IMR-90 (cell line): ENCODE data around the gene CTBP1.

ENCODE experiments used
- CTCF ChIP-seq: conservative IDR thresholded peaks from 2 replicates; pipeline ENCODE4 v1.5.1; 2012; ENCODE audit warnings: mild to moderate bottlenecking, low read depth, low read length, improper control_type of control experiment
- MAFK ChIP-seq: IDR thresholded peaks from 2 replicates; pipeline ENCODE4 v1.6.1; 2012; ENCODE audit warnings: low read depth, low read length, improper control_type of control experiment
- MXI1 ChIP-seq: IDR thresholded peaks from 2 replicates; pipeline ENCODE4 v1.6.1; 2012; ENCODE audit warnings: low read depth, mild to moderate bottlenecking, low read length, moderate library complexity, borderline replicate concordance
- NFE2L2 ChIP-seq: fragments of 150-350 bp; IDR thresholded peaks from 2 replicates; pipeline ENCODE4 v1.6.1; 2016; ENCODE audit warnings: low read depth, mild to moderate bottlenecking, low read length
- POLR2A ChIP-seq: IDR thresholded peaks from 2 replicates; pipeline ENCODE4 v1.6.1; 2012; ENCODE audit warnings: mild to moderate bottlenecking, low read depth, low read length
- RAD21 ChIP-seq: IDR thresholded peaks from 2 replicates; pipeline ENCODE4 v1.6.1; 2012; ENCODE audit warnings: low read length, improper control_type of control experiment
- RFX5 ChIP-seq: IDR thresholded peaks from 2 replicates; pipeline ENCODE4 v1.8.0; 2012; ENCODE audit warnings: low read depth, mild to moderate bottlenecking, low read length, moderate library complexity
- SMC3 ChIP-seq: fragments of 150-350 bp; IDR thresholded peaks from 2 replicates; pipeline ENCODE4 v1.6.1; 2016; ENCODE audit warnings: low read depth, mild to moderate bottlenecking, antibody characterized with exemption, low read length, moderate library complexity
- TF ChIP-seq, protein P1 (sequence below): fragments of 150-350 bp; IDR thresholded peaks from 2 replicates; pipeline ENCODE4 v1.6.1; 2017; ENCODE audit warnings: mild to moderate bottlenecking, antibody characterized with exemption, low read length, low read depth

DNA sequence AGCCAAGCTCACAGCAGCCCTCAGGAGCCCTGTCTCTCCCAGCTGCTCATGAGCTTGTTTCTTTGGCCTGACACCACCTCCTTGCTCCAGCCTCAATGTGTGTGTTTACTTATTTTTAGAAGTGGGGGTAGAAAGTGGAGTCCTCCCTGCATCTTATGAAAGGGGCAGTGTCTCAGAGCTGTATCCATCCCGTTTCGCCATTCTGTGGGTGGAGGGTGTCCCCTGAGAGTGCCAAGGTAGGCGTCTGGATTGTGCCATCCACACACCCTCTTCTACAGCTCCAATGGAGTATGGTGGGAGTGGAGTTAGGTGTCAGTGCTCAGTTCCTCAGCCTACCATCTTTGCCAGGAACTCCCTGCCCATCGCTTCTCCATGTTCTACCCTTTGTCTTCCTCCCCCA lies 84.9 kb downstream of the CTBP1 start:
- no peak for TF ChIP-seq POLR2A
- TF ChIP-seq MXI1, result no peak
- TF ChIP-seq CTCF, result no peak
- TF ChIP-seq RAD21, result no peak
- no peak for TF ChIP-seq NFE2L2
- no peak for TF ChIP-seq SMC3
- TF ChIP-seq RFX5, result no peak
- TF ChIP-seq, protein P1, sequence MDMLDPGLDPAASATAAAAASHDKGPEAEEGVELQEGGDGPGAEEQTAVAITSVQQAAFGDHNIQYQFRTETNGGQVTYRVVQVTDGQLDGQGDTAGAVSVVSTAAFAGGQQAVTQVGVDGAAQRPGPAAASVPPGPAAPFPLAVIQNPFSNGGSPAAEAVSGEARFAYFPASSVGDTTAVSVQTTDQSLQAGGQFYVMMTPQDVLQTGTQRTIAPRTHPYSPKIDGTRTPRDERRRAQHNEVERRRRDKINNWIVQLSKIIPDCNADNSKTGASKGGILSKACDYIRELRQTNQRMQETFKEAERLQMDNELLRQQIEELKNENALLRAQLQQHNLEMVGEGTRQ, result no peak
- no peak for TF ChIP-seq MAFK
